HCT116 (cell line): Measurements from ENCODE around the gene OR5AS1. TPM values are rescaled to one million over a fixed set of nuclear protein-coding genes. Genes with fewer than 3 reads are reported as not detected.

Experiments
- ATAC-seq: fragments of 200-7000 bp; cut with Tn5 transposase; 2 replicates; pipeline ENCODE4 v1.9.1; 2020; ENCODE audit warnings: mild to moderate bottlenecking, moderate library complexity
- BruUV-seq: library from RNA; stranded (reverse); fragments of 400-500 nt; replicated peaks from 2 replicates; lab custom pipeline; 2021; lab: Mats Ljungman, UMichigan
- CTCF ChIA-PET: fragments of 300-600 bp; sonication (Branson Sonifier 250); formaldehyde crosslinking; loops from one replicate; lab custom pipeline; 2021; ENCODE audit warnings: antibody characterized with exemption; lab: Charles Lee
- POLR2A ChIA-PET: fragments of 300-600, 350-600 bp; sonication (Branson Sonifier 250); formaldehyde crosslinking; loops from one replicate; lab custom pipeline; 2021; ENCODE audit warnings: antibody characterized with exemption; lab: Charles Lee
- RAD21 ChIA-PET, 2 experiments: fragments of 300-600 bp; sonication (Branson Sonifier 250); formaldehyde crosslinking; loops; one replicate each; lab custom pipeline; 2023; ENCODE audit warnings: low total read pairs in 2 of 2; ENCODE audit not compliant: uncharacterized antibody in 2 of 2, unreplicated experiment in 2 of 2, low non-redundant PET in 1 of 2; lab: Charles Lee
- DNase-seq: peaks from one replicate; pipeline ENCODE4 v3.0.0-alpha.2; 2010; ENCODE audit warnings: low read depth, low spot score
- H2AFZ ChIP-seq: fragments of 200-600 bp; shearing (Covaris generic), sonication (generic); 2 replicates; pipeline ENCODE4 v1.6.1; 2017; ENCODE audit warnings: low read depth, mixed run types, mixed read lengths, antibody characterized with exemption, low read length; ENCODE audit not compliant: poor library complexity, severe bottlenecking
- H3K27ac ChIP-seq: 2 replicates; pipeline ENCODE4 v1.5.1; 2012; ENCODE audit warnings: low read depth, low read length
- H3K27me3 ChIP-seq: fragments of 200-600 bp; sonication (generic); 2 replicates; pipeline ENCODE4 v1.6.1; 2016; ENCODE audit warnings: mixed run types, low read length, mixed read lengths; ENCODE audit not compliant: insufficient read depth
- H3K36me3 ChIP-seq, 2 experiments: fragments of 200-500 bp in 1 of 2; fragments of 200-600 bp in 1 of 2; sonication (Bioruptor generic) in 1 of 2; sonication (generic) in 1 of 2; 2 replicates each; pipeline versions ENCODE4 v1.5.1 to v1.6.1; 2014 to 2016; ENCODE audit warnings: low read length in 2 of 2, inconsistent platforms in 1 of 2, mixed read lengths in 1 of 2, mixed run types in 1 of 2; ENCODE audit not compliant: insufficient read depth in 2 of 2, control insufficient read depth in 1 of 2
- H3K4me1 ChIP-seq, 2 experiments: fragments of 200-600 bp in 1 of 2; sonication (generic) in 1 of 2; 2 replicates each; pipeline versions ENCODE4 v1.5.1 to v1.6.1; 2012 to 2017; ENCODE audit warnings: low read length in 2 of 2, inconsistent platforms in 1 of 2, mild to moderate bottlenecking in 1 of 2, mixed read lengths in 1 of 2, mixed run types in 1 of 2, moderate library complexity in 1 of 2; ENCODE audit not compliant: insufficient read depth in 2 of 2, control insufficient read depth in 1 of 2
- H3K4me2 ChIP-seq: fragments of 200-600 bp; sonication (generic); 2 replicates; pipeline ENCODE4 v1.6.1; 2017; ENCODE audit warnings: mixed run types, low read length, mixed read lengths
- H3K4me3 ChIP-seq, 2 experiments: fragments of 200-600 bp in 1 of 2; sonication (generic) in 1 of 2; replicated peaks in 1 of 2; 2 replicates each; pipeline ENCODE4 v1.5.1; 2011 to 2016; ENCODE audit warnings: low read length in 2 of 2, control low read depth in 1 of 2, low read depth in 1 of 2, mild to moderate bottlenecking in 1 of 2, mixed read lengths in 1 of 2, mixed run types in 1 of 2
- H3K79me2 ChIP-seq: fragments of 200-600 bp; sonication (generic); 2 replicates; pipeline ENCODE4 v1.6.1; 2017; ENCODE audit warnings: mild to moderate bottlenecking, mixed run types, low read length, moderate library complexity, mixed read lengths; ENCODE audit not compliant: insufficient read depth
- H3K9ac ChIP-seq: fragments of 200-600 bp; sonication (generic); 2 replicates; pipeline ENCODE4 v1.6.1; 2016; ENCODE audit warnings: low read length, mixed read lengths
- H3K9me2 ChIP-seq: fragments of 200-600 bp; sonication (generic), shearing (Covaris generic); 2 replicates; pipeline ENCODE4 v1.6.1; 2017; ENCODE audit warnings: mixed run types, mild to moderate bottlenecking, moderate library complexity; ENCODE audit not compliant: insufficient read depth
- H3K9me3 ChIP-seq, 2 experiments: fragments of 200-500 bp in 1 of 2; fragments of 200-600 bp in 1 of 2; sonication (Bioruptor generic) in 1 of 2; sonication (generic) in 1 of 2; 2 replicates each; pipeline ENCODE4 v1.6.1; 2014 to 2017; ENCODE audit warnings: low read length in 2 of 2, mixed read lengths in 2 of 2, inconsistent platforms in 1 of 2, low read depth in 1 of 2, mild to moderate bottlenecking in 1 of 2, mixed run types in 1 of 2, moderate library complexity in 1 of 2; ENCODE audit not compliant: control insufficient read depth in 1 of 2, insufficient read depth in 1 of 2
- H4K20me1 ChIP-seq: fragments of 200-600 bp; sonication (generic), shearing (Covaris generic); 2 replicates; pipeline ENCODE4 v1.6.1; 2017; ENCODE audit warnings: mixed run types, mild to moderate bottlenecking, moderate library complexity; ENCODE audit not compliant: insufficient read depth
- CEBPB ChIP-seq: IDR thresholded peaks from 2 replicates; pipeline ENCODE4 v1.6.1; 2012; ENCODE audit warnings: low read depth
- EGR1 ChIP-seq: IDR thresholded peaks from 2 replicates; pipeline ENCODE4 v1.6.1; 2012; ENCODE audit warnings: low read depth
- ELF1 ChIP-seq: IDR thresholded peaks from 2 replicates; pipeline ENCODE4 v1.6.1; 2012; ENCODE audit warnings: low read depth, borderline replicate concordance
- EZH2 ChIP-seq: fragments of 200-600 bp; sonication (generic); IDR thresholded peaks from 2 replicates; pipeline ENCODE4 v1.6.1; 2017; ENCODE audit warnings: antibody characterized with exemption, mixed run types
- EZH2phosphoT487 ChIP-seq: fragments of 200-600 bp; IDR thresholded peaks from 2 replicates; pipeline ENCODE4 v1.6.1; 2018; ENCODE audit warnings: antibody characterized with exemption, borderline replicate concordance
- FOSL1 ChIP-seq: IDR thresholded peaks from 2 replicates; pipeline ENCODE4 v1.6.1; 2012; ENCODE audit warnings: low read depth
- JUND ChIP-seq: IDR thresholded peaks from 2 replicates; pipeline ENCODE4 v1.6.1; 2012
- POLR2A ChIP-seq: IDR thresholded peaks from 2 replicates; pipeline ENCODE4 v1.7.0; 2011; ENCODE audit warnings: borderline replicate concordance; ENCODE audit not compliant: insufficient read depth, insufficient read length; ENCODE audit errors: extremely low read depth
- SIN3A ChIP-seq: IDR thresholded peaks from 2 replicates; pipeline ENCODE4 v1.6.1; 2012; ENCODE audit warnings: low read depth
- SP1 ChIP-seq: IDR thresholded peaks from 2 replicates; pipeline ENCODE4 v1.6.1; 2012; ENCODE audit warnings: low read depth
- SRF ChIP-seq: IDR thresholded peaks from 2 replicates; pipeline ENCODE4 v1.6.1; 2012; ENCODE audit warnings: low read depth
- TCF7L2 ChIP-seq: IDR thresholded peaks from 2 replicates; pipeline ENCODE4 v1.7.0; 2011; ENCODE audit warnings: borderline replicate concordance, inconsistent platforms; ENCODE audit not compliant: insufficient read depth, insufficient read length; ENCODE audit errors: extremely low read depth
- ZFX ChIP-seq: fragments of 450-650 bp; IDR thresholded peaks from 2 replicates; pipeline ENCODE4 v1.6.1; 2017
- ZNF274 ChIP-seq: fragments of 200-500 bp; sonication (Bioruptor generic); IDR thresholded peaks from 2 replicates; pipeline ENCODE4 v1.6.1; 2014; ENCODE audit warnings: mild to moderate bottlenecking, low read depth, low read length, inconsistent platforms
- intact Hi-C: fragments of 100-400 bp; cut with micrococcal nuclease; formaldehyde crosslinking; loops from 2 replicates; pipeline ENCODE4 v1.10.0; 2022
- total RNA-seq: library from RNA; stranded (reverse); gene quantifications from one replicate; pipeline ENCODE4 v1.2.1, GENCODE V29; 2021; ENCODE audit not compliant: unreplicated experiment
- TF ChIP-seq, protein P1 (sequence below): IDR thresholded peaks from 2 replicates; pipeline ENCODE4 v1.6.1; 2011; ENCODE audit warnings: mild to moderate bottlenecking, low read length, moderate library complexity; ENCODE audit not compliant: insufficient replicate concordance; ENCODE audit errors: extremely low read depth
- TF ChIP-seq, protein P2 (sequence below): IDR thresholded peaks from 2 replicates; pipeline ENCODE4 v1.6.1; 2012; ENCODE audit warnings: low read depth
- TF ChIP-seq, protein P3 (sequence below): IDR thresholded peaks from 2 replicates; pipeline ENCODE4 v1.6.1; 2012
- TF ChIP-seq, protein P4 (sequence below): IDR thresholded peaks from 2 replicates; pipeline ENCODE4 v1.6.1; 2012

Gene OR5AS1
- total RNA-seq, 1 experiment from 2014 or later: not detected

DNA sequence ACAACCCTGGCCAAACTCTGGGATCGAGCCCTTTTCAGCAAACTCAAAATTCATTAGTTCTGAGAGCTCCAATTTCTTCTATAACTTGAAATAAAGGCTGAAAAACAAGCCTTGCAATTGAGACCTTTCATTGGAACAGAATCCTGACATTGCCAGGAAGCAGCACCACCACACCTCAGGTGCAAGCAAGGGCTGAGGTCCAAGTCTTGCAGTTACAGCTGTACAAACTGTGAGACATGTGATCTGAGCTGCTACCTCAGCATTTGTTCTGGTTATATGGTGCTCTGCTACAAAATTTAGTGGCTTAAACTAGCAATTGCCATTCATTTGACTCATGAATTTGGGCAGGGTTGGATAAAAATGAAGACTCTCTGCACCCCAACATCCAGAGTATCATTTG, 18.1 kb downstream of the OR5AS1 start:
- CTCF ChIA-PET: no interaction called here
- Histone ChIP-seq H4K20me1 (no peaks in the 10 kb centered on the region), H3K4me3 (no peak overlapping the region), H3K27ac (no peak overlapping the region), H3K9me2 (no peaks in the 10 kb centered on the region), H2AFZ (no peak overlapping the region), H3K4me1 (no peaks in the 10 kb centered on the region), H3K27me3 (no peaks in the 10 kb centered on the region), H3K79me2 (no peaks in the 10 kb centered on the region), H3K4me2 (no peak overlapping the region), H3K9me3 (peaks cover 0 to 7% of the 10 kb centered on the region in 2 experiments; a peak in 2 of 4 replicates), H3K36me3 (no peaks in the 10 kb centered on the region), H3K9ac (no peak overlapping the region)
- intact Hi-C loops: no loop called here
- POLR2A ChIA-PET: no interaction called here
- no TSS peak for BruUV-seq
- RAD21 ChIA-PET: no interaction called here
- TF ChIP-seq, protein P1, sequence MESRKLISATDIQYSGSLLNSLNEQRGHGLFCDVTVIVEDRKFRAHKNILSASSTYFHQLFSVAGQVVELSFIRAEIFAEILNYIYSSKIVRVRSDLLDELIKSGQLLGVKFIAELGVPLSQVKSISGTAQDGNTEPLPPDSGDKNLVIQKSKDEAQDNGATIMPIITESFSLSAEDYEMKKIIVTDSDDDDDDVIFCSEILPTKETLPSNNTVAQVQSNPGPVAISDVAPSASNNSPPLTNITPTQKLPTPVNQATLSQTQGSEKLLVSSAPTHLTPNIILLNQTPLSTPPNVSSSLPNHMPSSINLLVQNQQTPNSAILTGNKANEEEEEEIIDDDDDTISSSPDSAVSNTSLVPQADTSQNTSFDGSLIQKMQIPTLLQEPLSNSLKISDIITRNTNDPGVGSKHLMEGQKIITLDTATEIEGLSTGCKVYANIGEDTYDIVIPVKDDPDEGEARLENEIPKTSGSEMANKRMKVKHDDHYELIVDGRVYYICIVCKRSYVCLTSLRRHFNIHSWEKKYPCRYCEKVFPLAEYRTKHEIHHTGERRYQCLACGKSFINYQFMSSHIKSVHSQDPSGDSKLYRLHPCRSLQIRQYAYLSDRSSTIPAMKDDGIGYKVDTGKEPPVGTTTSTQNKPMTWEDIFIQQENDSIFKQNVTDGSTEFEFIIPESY: no peak
- TF ChIP-seq POLR2A (no peak), TCF7L2 (no peak), EZH2phosphoT487 (no peak), SRF (no peak), ZNF274 (no peak), SP1 (no peak), ZFX (no peak), CEBPB (no peak), JUND (no peak), FOSL1 (no peak), EZH2 (no peak), ELF1 (no peak), SIN3A (no peak), EGR1 (no peak)
- TF ChIP-seq, protein P2, sequence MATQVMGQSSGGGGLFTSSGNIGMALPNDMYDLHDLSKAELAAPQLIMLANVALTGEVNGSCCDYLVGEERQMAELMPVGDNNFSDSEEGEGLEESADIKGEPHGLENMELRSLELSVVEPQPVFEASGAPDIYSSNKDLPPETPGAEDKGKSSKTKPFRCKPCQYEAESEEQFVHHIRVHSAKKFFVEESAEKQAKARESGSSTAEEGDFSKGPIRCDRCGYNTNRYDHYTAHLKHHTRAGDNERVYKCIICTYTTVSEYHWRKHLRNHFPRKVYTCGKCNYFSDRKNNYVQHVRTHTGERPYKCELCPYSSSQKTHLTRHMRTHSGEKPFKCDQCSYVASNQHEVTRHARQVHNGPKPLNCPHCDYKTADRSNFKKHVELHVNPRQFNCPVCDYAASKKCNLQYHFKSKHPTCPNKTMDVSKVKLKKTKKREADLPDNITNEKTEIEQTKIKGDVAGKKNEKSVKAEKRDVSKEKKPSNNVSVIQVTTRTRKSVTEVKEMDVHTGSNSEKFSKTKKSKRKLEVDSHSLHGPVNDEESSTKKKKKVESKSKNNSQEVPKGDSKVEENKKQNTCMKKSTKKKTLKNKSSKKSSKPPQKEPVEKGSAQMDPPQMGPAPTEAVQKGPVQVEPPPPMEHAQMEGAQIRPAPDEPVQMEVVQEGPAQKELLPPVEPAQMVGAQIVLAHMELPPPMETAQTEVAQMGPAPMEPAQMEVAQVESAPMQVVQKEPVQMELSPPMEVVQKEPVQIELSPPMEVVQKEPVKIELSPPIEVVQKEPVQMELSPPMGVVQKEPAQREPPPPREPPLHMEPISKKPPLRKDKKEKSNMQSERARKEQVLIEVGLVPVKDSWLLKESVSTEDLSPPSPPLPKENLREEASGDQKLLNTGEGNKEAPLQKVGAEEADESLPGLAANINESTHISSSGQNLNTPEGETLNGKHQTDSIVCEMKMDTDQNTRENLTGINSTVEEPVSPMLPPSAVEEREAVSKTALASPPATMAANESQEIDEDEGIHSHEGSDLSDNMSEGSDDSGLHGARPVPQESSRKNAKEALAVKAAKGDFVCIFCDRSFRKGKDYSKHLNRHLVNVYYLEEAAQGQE: no peak
- TF ChIP-seq, protein P3, sequence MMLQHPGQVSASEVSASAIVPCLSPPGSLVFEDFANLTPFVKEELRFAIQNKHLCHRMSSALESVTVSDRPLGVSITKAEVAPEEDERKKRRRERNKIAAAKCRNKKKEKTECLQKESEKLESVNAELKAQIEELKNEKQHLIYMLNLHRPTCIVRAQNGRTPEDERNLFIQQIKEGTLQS: no peak
- TF ChIP-seq, protein P4, sequence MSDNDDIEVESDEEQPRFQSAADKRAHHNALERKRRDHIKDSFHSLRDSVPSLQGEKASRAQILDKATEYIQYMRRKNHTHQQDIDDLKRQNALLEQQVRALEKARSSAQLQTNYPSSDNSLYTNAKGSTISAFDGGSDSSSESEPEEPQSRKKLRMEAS: no peak
- DNase-seq (no peak), ATAC-seq (no peak)
